ENCODE data around the gene CIC.

CIC gene

DNA sequence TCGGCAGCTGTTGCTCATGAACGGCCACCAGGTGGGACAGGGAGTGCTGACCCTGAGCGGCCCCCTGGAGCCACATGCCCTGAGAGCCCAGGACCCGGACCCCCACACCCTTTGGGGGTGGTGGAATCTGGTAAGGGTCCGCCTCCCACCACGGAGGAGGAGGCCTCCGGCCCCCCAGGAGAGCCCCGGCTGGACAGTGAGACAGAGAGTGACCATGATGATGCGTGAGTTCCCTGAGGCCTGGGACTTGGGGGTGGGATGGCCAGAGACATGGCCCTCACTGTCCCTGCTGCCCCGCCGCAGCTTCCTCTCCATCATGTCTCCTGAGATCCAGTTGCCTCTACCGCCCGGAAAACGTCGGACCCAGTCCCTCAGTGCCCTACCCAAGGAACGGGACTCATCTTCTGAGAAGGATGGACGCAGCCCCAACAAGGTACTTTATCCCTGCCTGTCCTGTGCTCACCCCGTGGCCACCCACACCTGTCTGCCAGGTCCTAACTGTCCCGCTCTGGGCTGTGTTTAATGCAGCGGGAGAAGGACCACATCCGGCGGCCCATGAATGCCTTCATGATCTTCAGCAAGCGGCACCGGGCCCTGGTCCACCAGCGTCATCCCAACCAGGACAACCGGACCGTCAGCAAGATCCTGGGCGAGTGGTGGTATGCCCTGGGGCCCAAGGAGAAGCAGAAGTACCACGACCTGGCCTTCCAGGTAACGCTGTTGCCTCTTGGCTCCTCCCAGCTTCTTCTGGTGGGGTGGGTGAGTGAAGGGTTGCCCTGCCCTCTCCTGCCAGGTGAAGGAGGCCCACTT, 18.2 kb downstream of the CIC start:
- H3K27ac ChIP-seq (ENCODE audit: low read length), result no peak overlapping the region
- H3K4me3 ChIP-seq (ENCODE audit: low read depth in 1 of 2, low read length in 2 of 2), result no peak overlapping the region
- H3K36me3 ChIP-seq (ENCODE audit: control insufficient read depth in 1 of 2, insufficient read depth in 2 of 2, low read length in 2 of 2), result peaks cover 36 to 56% of the 10 kb centered on the region in 2 donors
- no peaks in the 10 kb centered on the region for H3K27me3 ChIP-seq (ENCODE audit: low read depth, low read length)
- H3K9me3 ChIP-seq (ENCODE audit: control insufficient read depth in 1 of 2, low read length in 2 of 2), result no peaks in the 10 kb centered on the region
- H3K4me1 ChIP-seq (ENCODE audit: control insufficient read depth in 1 of 2, insufficient read depth in 2 of 2, low read length in 2 of 2), result peaks cover 21 to 40% of the 10 kb centered on the region in 2 donors

DNA sequence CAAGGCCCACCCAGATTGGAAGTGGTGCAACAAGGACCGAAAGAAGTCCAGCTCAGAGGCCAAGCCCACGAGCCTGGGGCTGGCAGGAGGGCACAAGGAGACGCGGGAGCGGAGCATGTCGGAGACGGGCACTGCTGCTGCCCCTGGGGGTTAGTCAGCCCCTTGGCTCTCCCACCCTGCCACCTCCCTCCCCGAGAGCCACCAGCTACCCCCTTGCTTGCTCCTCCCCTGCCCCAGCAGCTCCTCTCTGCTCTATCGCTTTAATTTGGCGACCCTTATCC, 18.7 kb downstream of the CIC start:
- Histone ChIP-seq H3K4me3 (ENCODE audit: low read depth in 1 of 2, low read length in 2 of 2) (no peak overlapping the region), H3K27me3 (ENCODE audit: low read depth, low read length) (no peaks in the 10 kb centered on the region), H3K9me3 (ENCODE audit: control insufficient read depth in 1 of 2, low read length in 2 of 2) (no peaks in the 10 kb centered on the region), H3K36me3 (ENCODE audit: control insufficient read depth in 1 of 2, insufficient read depth in 2 of 2, low read length in 2 of 2) (peaks cover 36 to 60% of the 10 kb centered on the region in 2 donors), H3K4me1 (ENCODE audit: control insufficient read depth in 1 of 2, insufficient read depth in 2 of 2, low read length in 2 of 2) (peaks cover 21 to 35% of the 10 kb centered on the region in 2 donors), H3K27ac (ENCODE audit: low read length) (no peak overlapping the region)

DNA sequence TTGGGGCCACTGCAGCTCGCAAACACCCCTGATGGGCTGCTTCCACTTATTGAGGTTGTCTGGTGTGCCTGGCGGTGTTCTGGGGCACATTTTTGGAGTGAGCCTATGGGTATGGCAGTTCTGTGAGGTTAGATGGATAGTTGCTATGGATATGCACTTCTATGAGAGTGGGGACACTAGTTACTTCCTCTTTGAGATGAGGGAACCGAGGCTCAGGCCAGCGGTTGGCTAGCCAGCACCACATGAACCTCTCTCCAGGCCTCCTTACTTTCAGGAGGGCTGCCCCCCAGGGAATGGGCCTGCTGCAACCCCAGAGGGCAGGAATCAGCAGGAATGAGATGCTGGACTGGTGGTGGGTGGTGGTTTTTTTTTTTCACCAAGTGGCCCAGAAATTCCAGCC, 19.3 kb downstream of the CIC start:
- H3K27me3 ChIP-seq (ENCODE audit: low read depth, low read length), result no peaks in the 10 kb centered on the region
- H3K4me1 ChIP-seq (ENCODE audit: control insufficient read depth in 1 of 2, insufficient read depth in 2 of 2, low read length in 2 of 2), result peaks cover 15 to 28% of the 10 kb centered on the region in 2 donors
- H3K27ac ChIP-seq (ENCODE audit: low read length), result no peak overlapping the region
- H3K9me3 ChIP-seq (ENCODE audit: control insufficient read depth in 1 of 2, low read length in 2 of 2), result no peaks in the 10 kb centered on the region
- peaks cover 39 to 66% of the 10 kb centered on the region in 2 donors for H3K36me3 ChIP-seq (ENCODE audit: control insufficient read depth in 1 of 2, insufficient read depth in 2 of 2, low read length in 2 of 2)
- no peak overlapping the region for H3K4me3 ChIP-seq (ENCODE audit: low read depth in 1 of 2, low read length in 2 of 2)

DNA sequence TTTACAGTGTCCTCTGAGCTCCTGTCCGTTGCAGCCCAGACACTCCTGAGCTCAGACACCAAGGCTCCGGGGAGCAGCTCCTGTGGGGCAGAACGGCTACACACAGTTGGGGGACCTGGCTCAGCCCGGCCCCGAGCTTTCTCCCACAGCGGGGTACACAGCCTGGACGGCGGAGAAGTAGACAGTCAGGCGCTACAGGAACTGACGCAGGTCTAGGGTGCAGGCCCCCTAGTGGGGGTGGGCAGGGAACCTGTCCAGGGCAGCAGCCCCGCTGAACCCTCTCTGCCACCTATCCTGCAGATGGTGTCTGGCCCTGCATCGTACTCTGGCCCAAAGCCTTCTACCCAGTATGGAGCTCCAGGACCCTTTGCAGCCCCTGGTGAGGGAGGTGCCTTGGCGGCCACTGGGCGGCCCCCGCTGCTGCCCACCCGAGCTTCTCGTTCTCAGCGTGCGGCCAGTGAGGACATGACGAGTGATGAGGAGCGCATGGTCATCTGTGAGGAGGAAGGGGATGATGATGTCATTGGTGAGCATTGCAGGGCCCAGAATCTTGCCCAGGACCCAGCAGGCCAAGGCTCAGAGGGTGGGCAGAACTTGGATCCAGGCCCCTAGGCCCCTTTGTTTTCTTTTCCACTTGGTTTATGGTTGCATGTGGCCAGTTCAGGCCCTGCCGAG, 20.0 kb downstream of the CIC start:
- Histone ChIP-seq H3K4me3 (ENCODE audit: low read depth in 1 of 2, low read length in 2 of 2) (no peak overlapping the region), H3K4me1 (ENCODE audit: control insufficient read depth in 1 of 2, insufficient read depth in 2 of 2, low read length in 2 of 2) (peaks cover 15 to 26% of the 10 kb centered on the region in 2 donors), H3K9me3 (ENCODE audit: control insufficient read depth in 1 of 2, low read length in 2 of 2) (no peaks in the 10 kb centered on the region), H3K36me3 (ENCODE audit: control insufficient read depth in 1 of 2, insufficient read depth in 2 of 2, low read length in 2 of 2) (peaks cover 39 to 72% of the 10 kb centered on the region in 2 donors), H3K27me3 (ENCODE audit: low read depth, low read length) (no peaks in the 10 kb centered on the region), H3K27ac (ENCODE audit: low read length) (no peak overlapping the region)

DNA sequence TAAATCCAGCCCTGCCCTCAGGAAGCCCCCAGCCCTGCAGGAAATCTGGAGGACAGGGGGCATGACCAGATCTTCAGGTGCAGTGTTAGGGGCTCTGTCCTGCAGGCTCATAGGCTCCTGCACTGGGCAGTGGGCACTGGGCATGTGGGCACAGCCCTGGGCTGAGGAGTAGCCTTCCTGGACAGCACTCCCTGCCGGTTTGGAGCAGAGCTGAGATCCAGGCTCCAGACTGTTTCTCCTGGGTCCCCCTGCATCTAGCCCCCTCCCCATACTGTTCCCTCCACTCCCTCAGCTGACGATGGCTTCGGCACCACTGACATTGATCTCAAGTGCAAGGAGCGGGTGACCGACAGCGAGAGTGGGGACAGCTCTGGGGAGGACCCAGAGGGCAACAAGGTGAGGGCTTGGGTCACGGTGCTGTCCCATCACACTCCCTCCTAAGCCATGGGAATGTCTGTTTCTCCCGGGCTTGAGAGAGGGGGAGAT, 20.5 kb downstream of the CIC start:
- no peak overlapping the region for H3K27ac ChIP-seq (ENCODE audit: low read length)
- no peak overlapping the region for H3K4me3 ChIP-seq (ENCODE audit: low read depth in 1 of 2, low read length in 2 of 2)
- peaks cover 15 to 26% of the 10 kb centered on the region in 2 donors for H3K4me1 ChIP-seq (ENCODE audit: control insufficient read depth in 1 of 2, insufficient read depth in 2 of 2, low read length in 2 of 2)
- H3K36me3 ChIP-seq (ENCODE audit: control insufficient read depth in 1 of 2, insufficient read depth in 2 of 2, low read length in 2 of 2), result peaks cover 39 to 78% of the 10 kb centered on the region in 2 donors
- no peaks in the 10 kb centered on the region for H3K9me3 ChIP-seq (ENCODE audit: control insufficient read depth in 1 of 2, low read length in 2 of 2)
- no peaks in the 10 kb centered on the region for H3K27me3 ChIP-seq (ENCODE audit: low read depth, low read length)

DNA sequence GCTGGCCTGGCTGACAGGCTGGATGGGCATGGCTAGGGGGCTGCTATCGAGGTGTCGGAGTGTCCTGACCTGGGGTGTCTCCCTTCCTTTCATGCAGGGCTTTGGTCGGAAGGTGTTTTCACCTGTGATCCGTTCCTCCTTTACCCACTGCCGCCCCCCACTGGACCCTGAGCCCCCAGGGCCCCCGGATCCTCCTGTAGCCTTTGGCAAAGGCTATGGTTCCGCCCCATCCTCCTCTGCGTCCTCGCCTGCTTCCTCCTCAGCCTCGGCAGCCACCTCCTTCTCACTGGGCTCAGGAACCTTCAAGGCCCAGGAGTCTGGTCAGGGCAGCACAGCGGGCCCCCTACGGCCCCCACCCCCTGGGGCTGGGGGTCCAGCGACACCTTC, 21.1 kb downstream of the CIC start:
- H3K36me3 ChIP-seq (ENCODE audit: control insufficient read depth in 1 of 2, insufficient read depth in 2 of 2, low read length in 2 of 2), result peaks cover 39 to 81% of the 10 kb centered on the region in 2 donors
- no peaks in the 10 kb centered on the region for H3K27me3 ChIP-seq (ENCODE audit: low read depth, low read length)
- no peak overlapping the region for H3K27ac ChIP-seq (ENCODE audit: low read length)
- H3K4me3 ChIP-seq (ENCODE audit: low read depth in 1 of 2, low read length in 2 of 2), result no peak overlapping the region
- no peaks in the 10 kb centered on the region for H3K9me3 ChIP-seq (ENCODE audit: control insufficient read depth in 1 of 2, low read length in 2 of 2)
- H3K4me1 ChIP-seq (ENCODE audit: control insufficient read depth in 1 of 2, insufficient read depth in 2 of 2, low read length in 2 of 2), result peaks cover 11 to 21% of the 10 kb centered on the region in 2 donors

DNA sequence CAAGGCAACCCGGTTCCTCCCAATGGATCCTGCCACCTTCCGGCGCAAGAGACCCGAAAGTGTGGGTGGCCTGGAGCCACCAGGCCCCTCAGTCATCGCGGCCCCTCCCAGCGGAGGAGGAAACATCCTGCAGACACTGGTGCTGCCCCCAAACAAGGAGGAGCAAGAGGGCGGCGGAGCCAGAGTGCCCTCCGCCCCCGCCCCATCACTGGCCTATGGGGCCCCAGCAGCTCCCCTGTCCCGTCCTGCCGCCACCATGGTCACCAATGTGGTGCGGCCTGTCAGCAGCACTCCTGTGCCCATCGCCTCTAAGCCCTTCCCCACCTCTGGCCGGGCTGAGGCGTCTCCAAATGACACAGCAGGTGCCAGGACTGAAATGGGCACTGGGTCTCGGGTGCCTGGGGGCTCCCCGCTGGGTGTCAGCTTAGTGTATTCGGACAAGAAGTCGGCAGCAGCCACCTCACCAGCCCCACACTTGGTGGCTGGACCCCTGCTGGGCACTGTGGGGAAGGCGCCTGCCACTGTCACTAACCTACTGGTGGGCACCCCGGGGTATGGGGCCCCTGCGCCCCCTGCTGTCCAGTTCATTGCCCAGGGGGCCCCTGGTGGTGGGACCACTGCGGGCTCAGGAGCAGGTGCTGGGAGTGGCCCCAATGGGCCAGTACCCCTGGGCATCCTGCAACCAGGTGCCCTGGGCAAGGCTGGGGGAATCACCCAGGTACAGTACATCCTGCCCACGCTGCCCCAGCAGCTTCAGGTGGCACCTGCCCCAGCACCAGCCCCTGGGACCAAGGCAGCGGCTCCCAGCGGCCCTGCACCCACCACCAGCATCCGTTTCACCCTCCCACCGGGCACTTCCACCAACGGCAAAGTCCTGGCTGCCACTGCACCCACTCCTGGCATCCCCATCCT, 21.7 kb downstream of the CIC start:
- Histone ChIP-seq H3K9me3 (ENCODE audit: control insufficient read depth in 1 of 2, low read length in 2 of 2) (no peaks in the 10 kb centered on the region), H3K36me3 (ENCODE audit: control insufficient read depth in 1 of 2, insufficient read depth in 2 of 2, low read length in 2 of 2) (peaks cover 39 to 81% of the 10 kb centered on the region in 2 donors), H3K27me3 (ENCODE audit: low read depth, low read length) (no peaks in the 10 kb centered on the region), H3K4me3 (ENCODE audit: low read depth in 1 of 2, low read length in 2 of 2) (no peak overlapping the region), H3K4me1 (ENCODE audit: control insufficient read depth in 1 of 2, insufficient read depth in 2 of 2, low read length in 2 of 2) (peaks cover 5 to 14% of the 10 kb centered on the region in 2 donors), H3K27ac (ENCODE audit: low read length) (no peak overlapping the region)

DNA sequence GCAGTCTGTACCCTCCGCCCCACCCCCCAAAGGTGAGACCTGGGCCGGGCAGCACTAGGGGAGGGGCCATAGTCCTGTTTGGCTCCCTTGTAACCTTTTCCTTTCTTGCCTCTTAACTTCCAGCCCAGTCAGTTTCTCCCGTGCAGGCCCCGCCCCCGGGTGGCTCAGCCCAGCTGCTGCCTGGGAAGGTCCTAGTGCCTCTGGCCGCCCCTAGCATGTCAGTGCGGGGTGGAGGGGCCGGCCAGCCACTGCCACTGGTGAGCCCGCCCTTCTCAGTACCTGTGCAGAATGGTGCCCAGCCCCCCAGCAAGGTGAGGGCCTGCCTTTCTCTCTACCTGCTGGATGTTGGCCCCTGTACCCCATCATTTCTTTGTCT, 22.4 kb downstream of the CIC start:
- H3K4me3 ChIP-seq (ENCODE audit: low read depth in 1 of 2, low read length in 2 of 2), result no peak overlapping the region
- H3K4me1 ChIP-seq (ENCODE audit: control insufficient read depth in 1 of 2, insufficient read depth in 2 of 2, low read length in 2 of 2), result peaks cover 0 to 8% of the 10 kb centered on the region in 2 donors
- no peaks in the 10 kb centered on the region for H3K9me3 ChIP-seq (ENCODE audit: control insufficient read depth in 1 of 2, low read length in 2 of 2)
- H3K36me3 ChIP-seq (ENCODE audit: control insufficient read depth in 1 of 2, insufficient read depth in 2 of 2, low read length in 2 of 2), result peaks cover 39 to 81% of the 10 kb centered on the region in 2 donors
- no peaks in the 10 kb centered on the region for H3K27me3 ChIP-seq (ENCODE audit: low read depth, low read length)
- H3K27ac ChIP-seq (ENCODE audit: low read length), result no peak overlapping the region

DNA sequence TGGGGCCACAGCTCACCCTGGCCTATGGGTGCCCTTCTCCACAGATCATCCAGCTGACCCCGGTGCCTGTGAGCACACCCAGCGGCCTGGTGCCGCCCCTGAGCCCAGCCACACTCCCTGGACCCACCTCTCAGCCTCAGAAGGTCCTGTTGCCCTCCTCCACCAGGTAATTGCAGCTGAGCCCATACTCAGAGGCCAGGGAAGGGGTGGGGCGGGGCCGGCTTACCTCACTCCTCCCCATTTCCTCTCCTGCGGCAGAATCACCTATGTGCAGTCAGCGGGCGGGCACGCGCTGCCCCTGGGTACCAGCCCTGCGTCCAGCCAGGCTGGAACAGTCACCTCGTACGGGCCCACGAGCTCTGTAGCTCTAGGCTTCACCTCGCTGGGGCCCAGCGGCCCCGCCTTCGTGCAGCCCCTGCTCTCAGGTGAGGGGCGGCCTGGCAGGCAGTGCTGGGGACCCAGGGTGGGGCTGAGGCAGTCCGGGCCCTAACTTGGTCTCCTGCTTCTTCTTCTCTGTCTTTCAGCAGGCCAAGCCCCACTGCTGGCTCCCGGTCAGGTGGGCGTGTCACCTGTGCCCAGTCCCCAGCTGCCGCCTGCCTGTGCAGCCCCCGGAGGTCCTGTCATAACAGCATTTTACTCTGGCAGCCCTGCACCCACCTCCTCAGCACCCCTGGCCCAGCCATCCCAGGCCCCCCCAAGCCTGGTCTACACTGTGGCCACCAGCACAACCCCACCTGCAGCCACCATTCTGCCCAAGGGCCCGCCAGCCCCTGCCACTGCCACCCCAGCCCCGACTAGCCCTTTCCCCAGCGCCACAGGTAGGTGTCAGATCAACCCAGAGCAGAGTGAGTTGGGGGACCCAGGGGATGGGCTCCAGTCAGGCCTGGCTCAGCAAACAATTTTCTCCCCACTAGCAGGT, 23.2 kb downstream of the CIC start:
- H3K27ac ChIP-seq (ENCODE audit: low read length), result no peak overlapping the region
- no peaks in the 10 kb centered on the region for H3K4me1 ChIP-seq (ENCODE audit: control insufficient read depth in 1 of 2, insufficient read depth in 2 of 2, low read length in 2 of 2)
- peaks cover 37 to 80% of the 10 kb centered on the region in 2 donors for H3K36me3 ChIP-seq (ENCODE audit: control insufficient read depth in 1 of 2, insufficient read depth in 2 of 2, low read length in 2 of 2)
- no peaks in the 10 kb centered on the region for H3K9me3 ChIP-seq (ENCODE audit: control insufficient read depth in 1 of 2, low read length in 2 of 2)
- H3K4me3 ChIP-seq (ENCODE audit: low read depth in 1 of 2, low read length in 2 of 2), result no peak overlapping the region
- no peaks in the 10 kb centered on the region for H3K27me3 ChIP-seq (ENCODE audit: low read depth, low read length)

DNA sequence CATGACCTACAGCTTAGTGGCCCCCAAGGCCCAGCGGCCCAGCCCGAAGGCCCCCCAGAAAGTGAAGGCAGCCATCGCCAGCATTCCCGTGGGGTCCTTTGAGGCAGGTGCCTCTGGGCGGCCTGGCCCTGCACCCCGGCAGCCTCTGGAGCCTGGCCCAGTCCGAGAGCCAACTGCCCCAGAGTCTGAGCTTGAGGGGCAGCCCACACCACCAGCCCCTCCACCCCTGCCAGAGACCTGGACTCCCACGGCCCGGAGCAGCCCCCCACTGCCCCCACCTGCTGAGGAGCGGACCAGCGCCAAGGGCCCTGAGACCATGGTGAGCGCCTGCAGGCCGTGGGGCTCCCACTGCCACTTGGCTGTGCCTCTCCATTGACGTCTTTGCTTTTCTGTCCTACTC, 23.9 kb downstream of the CIC start:
- Histone ChIP-seq H3K36me3 (ENCODE audit: control insufficient read depth in 1 of 2, insufficient read depth in 2 of 2, low read length in 2 of 2) (peaks cover 30 to 73% of the 10 kb centered on the region in 2 donors), H3K27me3 (ENCODE audit: low read depth, low read length) (no peaks in the 10 kb centered on the region), H3K9me3 (ENCODE audit: control insufficient read depth in 1 of 2, low read length in 2 of 2) (no peaks in the 10 kb centered on the region), H3K27ac (ENCODE audit: low read length) (no peak overlapping the region), H3K4me3 (ENCODE audit: low read depth in 1 of 2, low read length in 2 of 2) (no peak overlapping the region), H3K4me1 (ENCODE audit: control insufficient read depth in 1 of 2, insufficient read depth in 2 of 2, low read length in 2 of 2) (no peaks in the 10 kb centered on the region)

Measured in muscle layer of duodenum (tissue), 2 donors.